ENCODE measurements around the gene ARSK.

ARSK gene, protein sequence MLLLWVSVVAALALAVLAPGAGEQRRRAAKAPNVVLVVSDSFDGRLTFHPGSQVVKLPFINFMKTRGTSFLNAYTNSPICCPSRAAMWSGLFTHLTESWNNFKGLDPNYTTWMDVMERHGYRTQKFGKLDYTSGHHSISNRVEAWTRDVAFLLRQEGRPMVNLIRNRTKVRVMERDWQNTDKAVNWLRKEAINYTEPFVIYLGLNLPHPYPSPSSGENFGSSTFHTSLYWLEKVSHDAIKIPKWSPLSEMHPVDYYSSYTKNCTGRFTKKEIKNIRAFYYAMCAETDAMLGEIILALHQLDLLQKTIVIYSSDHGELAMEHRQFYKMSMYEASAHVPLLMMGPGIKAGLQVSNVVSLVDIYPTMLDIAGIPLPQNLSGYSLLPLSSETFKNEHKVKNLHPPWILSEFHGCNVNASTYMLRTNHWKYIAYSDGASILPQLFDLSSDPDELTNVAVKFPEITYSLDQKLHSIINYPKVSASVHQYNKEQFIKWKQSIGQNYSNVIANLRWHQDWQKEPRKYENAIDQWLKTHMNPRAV

GRCh38 chr5:95554647-95555548, at the start of gene ARSK, which contains the start of gene SKIC3:
ARSK (plus strand) TSS chr5:95555101; CDS start chr5:95555279, 178 bp downstream.
SKIC3 (minus strand) TSS chr5:95554977; CDS start chr5:95547150, 7,827 bp downstream.
- peak; percentile 30; the same call in 1 of the 2 replicates for TF ChIP-seq CTCF (IDR thresholded peaks at IDR 0.05; ENCODE audit: borderline replicate concordance, insufficient read depth, low read depth, low read length)
- peak within 1 kb of the TSS; percentile 83 for H3K4me3 ChIP-seq (ENCODE audit: low read depth, low read length)

DNA sequence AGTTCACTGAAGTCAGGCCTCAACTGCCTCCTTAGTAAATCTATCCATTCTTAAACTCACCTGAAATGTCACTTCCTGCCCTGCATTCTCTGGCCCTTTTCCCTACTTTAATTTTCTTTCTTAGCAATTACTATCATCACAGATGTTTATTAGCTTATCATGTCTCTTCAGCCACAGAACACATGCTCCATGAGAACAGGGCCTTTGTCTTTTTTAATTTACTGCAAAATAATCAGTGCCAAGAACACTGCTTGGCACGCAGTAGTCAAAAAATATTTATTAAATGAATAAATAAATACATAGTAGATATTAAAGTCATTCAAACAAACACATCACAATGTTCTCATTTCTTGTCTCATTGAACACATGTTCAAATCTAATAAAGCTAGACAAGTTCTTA, 46.4 kb upstream of the ARSK start:
- no peak overlapping the region for H3K4me3 ChIP-seq (ENCODE audit: low read depth, low read length)
- no peak for TF ChIP-seq CTCF (IDR thresholded peaks at IDR 0.05; ENCODE audit: borderline replicate concordance, insufficient read depth, low read depth, low read length)

GRCh38 chr5:95511606-95512005, 43.3 kb upstream of the ARSK start:
- H3K4me3 ChIP-seq (ENCODE audit: low read depth, low read length) = no peak overlapping the region
- TF ChIP-seq CTCF (IDR thresholded peaks at IDR 0.05; ENCODE audit: borderline replicate concordance, insufficient read depth, low read depth, low read length) = no peak

- no peak for TF ChIP-seq CTCF (IDR thresholded peaks at IDR 0.05; ENCODE audit: borderline replicate concordance, insufficient read depth, low read depth, low read length)
- no peak overlapping the region for H3K4me3 ChIP-seq (ENCODE audit: low read depth, low read length)
These were observed 36.5 kb upstream of the ARSK start for GRCh38 chr5:95518417-95518816.

GRCh38 chr5:95519151-95519550, 35.8 kb upstream of the ARSK start:
- H3K4me3 ChIP-seq (ENCODE audit: low read depth, low read length) = no peak overlapping the region
- TF ChIP-seq CTCF (IDR thresholded peaks at IDR 0.05; ENCODE audit: borderline replicate concordance, insufficient read depth, low read depth, low read length) = no peak

DNA sequence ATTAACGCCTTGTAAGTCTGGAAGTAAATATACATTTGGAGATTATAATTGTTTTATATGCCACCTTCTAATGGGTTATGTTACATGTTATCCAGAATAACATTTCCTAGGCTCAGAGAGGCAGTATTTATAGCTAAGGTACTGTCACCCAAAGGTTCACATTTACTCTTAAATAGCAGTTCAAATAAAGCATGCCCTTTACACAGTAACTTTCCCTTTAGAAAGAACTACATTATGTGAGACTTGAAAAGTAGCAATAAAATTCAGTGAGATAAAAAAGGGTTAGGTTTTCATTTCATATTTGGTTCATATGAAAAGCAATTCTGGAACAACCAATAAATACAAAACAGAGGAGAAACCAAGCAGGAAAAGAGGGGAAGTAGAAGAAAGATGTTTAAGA, 35.2 kb upstream of the ARSK start:
- H3K4me3 ChIP-seq (ENCODE audit: low read depth, low read length) = no peak overlapping the region
- no peak for TF ChIP-seq CTCF (IDR thresholded peaks at IDR 0.05; ENCODE audit: borderline replicate concordance, insufficient read depth, low read depth, low read length)
